ENCODE results near the gene NUP42. TPM values are rescaled to one million over a fixed set of nuclear protein-coding genes. Genes with fewer than 3 reads are reported as not detected.
"Not testable (repeated sequence)": the region's sequence is repeated elsewhere in the genome, so short reads cannot be mapped to it uniquely, and the experiment has no call there.

NUP42 gene
- total RNA-seq, 1 donor from 2014 or later: 36.9 TPM

DNA sequence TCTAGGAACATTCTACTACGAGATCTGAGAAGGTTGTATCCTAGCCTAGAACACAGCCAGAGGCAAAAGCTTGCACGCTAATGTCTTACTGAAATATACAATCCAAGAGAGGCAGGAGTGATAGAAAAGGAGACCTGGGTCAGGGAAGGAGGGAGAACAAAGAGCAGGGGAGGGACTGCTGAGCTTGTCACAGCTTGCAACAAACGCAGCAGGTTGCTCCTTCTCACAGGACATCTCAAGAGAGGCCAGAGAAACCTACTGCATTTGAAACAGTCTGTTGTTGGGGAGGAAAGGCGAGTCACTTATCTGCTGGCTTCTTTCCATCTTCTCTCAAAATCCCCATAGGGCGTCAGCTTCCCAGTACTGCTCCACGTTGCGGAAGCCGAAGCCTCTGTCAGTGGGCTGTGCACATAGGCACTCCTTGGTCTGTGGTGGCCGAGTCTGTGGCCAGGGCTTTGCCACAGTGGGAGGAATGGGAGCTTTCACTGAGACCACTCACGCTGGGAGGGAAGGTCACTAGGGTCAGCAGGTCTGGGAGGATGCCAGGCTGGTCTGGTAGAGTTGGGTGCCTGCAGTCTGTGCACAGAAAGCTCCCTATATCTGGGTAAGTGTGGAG is 39.0 kb downstream of the NUP42 start:
- no peak overlapping the region for H3K27ac Mint-ChIP-seq (ENCODE audit: unreplicated experiment)
- no peak overlapping the region for H3K27ac ChIP-seq (ENCODE audit: low read depth, low read length)
- peaks cover 2% of the 10 kb centered on the region for H3K27me3 ChIP-seq (ENCODE audit: insufficient read depth, low read length)
- no peak overlapping the region for H3K4me3 ChIP-seq (ENCODE audit: insufficient read depth, low read depth, low read length)
- no peaks in the 10 kb centered on the region for H4K20me1 ChIP-seq (ENCODE audit: insufficient read depth, low read length)
- no peaks in the 10 kb centered on the region for H3K27me3 Mint-ChIP-seq (ENCODE audit: low read depth, unreplicated experiment)
- H3K9ac ChIP-seq (ENCODE audit: low read length): no peak overlapping the region
- H3K36me3 Mint-ChIP-seq (ENCODE audit: low read depth, unreplicated experiment): no peaks in the 10 kb centered on the region
- H3K9me3 Mint-ChIP-seq (ENCODE audit: unreplicated experiment): no peaks in the 10 kb centered on the region
- no peaks in the 10 kb centered on the region for H3K79me2 ChIP-seq (ENCODE audit: insufficient read depth, low read length)
- DNase-seq (ENCODE audit: low read depth) (no peak), FAIRE-seq (no peak)
- no peaks in the 10 kb centered on the region for H3K4me1 ChIP-seq (ENCODE audit: insufficient read depth, low read length)
- TF ChIP-seq, protein P1, sequence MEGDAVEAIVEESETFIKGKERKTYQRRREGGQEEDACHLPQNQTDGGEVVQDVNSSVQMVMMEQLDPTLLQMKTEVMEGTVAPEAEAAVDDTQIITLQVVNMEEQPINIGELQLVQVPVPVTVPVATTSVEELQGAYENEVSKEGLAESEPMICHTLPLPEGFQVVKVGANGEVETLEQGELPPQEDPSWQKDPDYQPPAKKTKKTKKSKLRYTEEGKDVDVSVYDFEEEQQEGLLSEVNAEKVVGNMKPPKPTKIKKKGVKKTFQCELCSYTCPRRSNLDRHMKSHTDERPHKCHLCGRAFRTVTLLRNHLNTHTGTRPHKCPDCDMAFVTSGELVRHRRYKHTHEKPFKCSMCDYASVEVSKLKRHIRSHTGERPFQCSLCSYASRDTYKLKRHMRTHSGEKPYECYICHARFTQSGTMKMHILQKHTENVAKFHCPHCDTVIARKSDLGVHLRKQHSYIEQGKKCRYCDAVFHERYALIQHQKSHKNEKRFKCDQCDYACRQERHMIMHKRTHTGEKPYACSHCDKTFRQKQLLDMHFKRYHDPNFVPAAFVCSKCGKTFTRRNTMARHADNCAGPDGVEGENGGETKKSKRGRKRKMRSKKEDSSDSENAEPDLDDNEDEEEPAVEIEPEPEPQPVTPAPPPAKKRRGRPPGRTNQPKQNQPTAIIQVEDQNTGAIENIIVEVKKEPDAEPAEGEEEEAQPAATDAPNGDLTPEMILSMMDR (IDR thresholded peaks at IDR 0.05; ENCODE audit: insufficient read depth, low read depth, low read length): no peak
- TF ChIP-seq EZH2 (IDR thresholded peaks at IDR 0.05; ENCODE audit: insufficient read depth, low read length): no peak
- no peak overlapping the region for H3K4me3 Mint-ChIP-seq (ENCODE audit: unreplicated experiment)
- H2AFZ ChIP-seq (ENCODE audit: low read depth, low read length): no peak overlapping the region
- no peak overlapping the region for H3K4me2 ChIP-seq (ENCODE audit: low read length)
- no peaks in the 10 kb centered on the region for H3K9me3 ChIP-seq (ENCODE audit: insufficient read depth, low read depth, low read length)
- H3K36me3 ChIP-seq (ENCODE audit: insufficient read depth, low read length): no peaks in the 10 kb centered on the region
- H3K4me1 Mint-ChIP-seq (ENCODE audit: low read depth, unreplicated experiment): no peaks in the 10 kb centered on the region

DNA sequence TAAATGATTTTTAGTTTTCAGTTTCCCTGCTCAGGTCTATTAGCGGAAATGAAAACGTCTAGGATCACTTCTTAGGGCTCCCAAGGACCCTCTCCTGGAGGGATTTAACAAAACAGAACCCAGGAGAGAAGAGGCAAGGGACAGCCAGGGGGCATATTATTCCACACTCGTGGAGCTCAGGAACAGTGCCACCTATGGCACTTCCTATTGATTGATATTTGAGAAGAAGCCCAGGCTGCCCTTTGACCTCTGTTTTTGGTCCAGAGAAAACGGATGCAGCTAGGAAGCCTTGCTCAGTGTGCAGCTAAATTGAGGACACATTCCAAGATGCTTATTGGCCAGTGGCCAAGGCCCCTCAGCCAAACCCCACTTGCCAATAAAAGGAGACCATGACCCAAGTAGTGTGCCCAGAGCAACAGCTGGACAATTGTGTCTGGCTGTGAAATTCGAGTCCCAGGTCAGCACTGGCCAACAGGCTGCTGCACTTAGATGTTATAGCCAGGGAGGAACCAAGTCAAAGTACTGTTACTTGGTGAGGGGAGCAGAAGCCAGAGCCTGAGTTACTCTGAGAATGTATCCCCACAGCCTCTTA is 40.7 kb downstream of the NUP42 start:
- no peaks in the 10 kb centered on the region for H3K27me3 Mint-ChIP-seq (ENCODE audit: low read depth, unreplicated experiment)
- Histone ChIP-seq H3K4me3 (ENCODE audit: insufficient read depth, low read depth, low read length) (no peak overlapping the region), H3K9me3 (ENCODE audit: insufficient read depth, low read depth, low read length) (no peaks in the 10 kb centered on the region), H3K4me1 (ENCODE audit: insufficient read depth, low read length) (no peaks in the 10 kb centered on the region), H3K27me3 (ENCODE audit: insufficient read depth, low read length) (peaks cover 2% of the 10 kb centered on the region), H3K9ac (ENCODE audit: low read length) (no peak overlapping the region), H3K36me3 (ENCODE audit: insufficient read depth, low read length) (no peaks in the 10 kb centered on the region), H2AFZ (ENCODE audit: low read depth, low read length) (no peak overlapping the region), H4K20me1 (ENCODE audit: insufficient read depth, low read length) (no peaks in the 10 kb centered on the region), H3K27ac (ENCODE audit: low read depth, low read length) (no peak overlapping the region), H3K79me2 (ENCODE audit: insufficient read depth, low read length) (no peaks in the 10 kb centered on the region), H3K4me2 (ENCODE audit: low read length) (no peak overlapping the region)
- no peaks in the 10 kb centered on the region for H3K4me1 Mint-ChIP-seq (ENCODE audit: low read depth, unreplicated experiment)
- H3K36me3 Mint-ChIP-seq (ENCODE audit: low read depth, unreplicated experiment): no peaks in the 10 kb centered on the region
- FAIRE-seq (no peak), DNase-seq (ENCODE audit: low read depth) (no peak)
- H3K27ac Mint-ChIP-seq (ENCODE audit: unreplicated experiment): no peak overlapping the region
- no peak overlapping the region for H3K4me3 Mint-ChIP-seq (ENCODE audit: unreplicated experiment)
- no peaks in the 10 kb centered on the region for H3K9me3 Mint-ChIP-seq (ENCODE audit: unreplicated experiment)
- TF ChIP-seq, protein P1 (IDR thresholded peaks at IDR 0.05; ENCODE audit: insufficient read depth, low read depth, low read length): no peak
- no peak for TF ChIP-seq EZH2 (IDR thresholded peaks at IDR 0.05; ENCODE audit: insufficient read depth, low read length)

DNA sequence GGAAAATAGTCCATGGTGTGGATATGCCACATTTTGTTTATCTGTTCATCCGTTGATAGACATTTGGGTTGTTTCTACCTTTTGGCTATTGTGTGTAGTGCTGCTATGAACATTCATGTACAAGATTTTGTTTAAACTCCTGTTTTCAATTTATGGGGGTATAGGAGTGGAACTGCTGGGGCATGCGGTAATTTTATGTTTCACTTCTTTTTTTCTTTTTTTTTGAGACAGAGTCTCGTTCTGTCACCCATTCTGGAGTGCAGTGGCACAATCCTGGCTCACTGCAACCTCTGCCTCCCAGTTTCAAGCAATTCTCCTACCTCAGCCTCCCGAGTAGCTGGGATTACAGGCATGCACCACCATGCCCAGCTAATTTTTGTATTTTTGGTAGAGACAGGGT is 42.5 kb downstream of the NUP42 start:
- H3K9me3 Mint-ChIP-seq (ENCODE audit: unreplicated experiment); H3K9me3 ChIP-seq (ENCODE audit: insufficient read depth, low read depth, low read length); H3K27ac ChIP-seq (ENCODE audit: low read depth, low read length); H4K20me1 ChIP-seq (ENCODE audit: insufficient read depth, low read length); H3K79me2 ChIP-seq (ENCODE audit: insufficient read depth, low read length); H3K4me1 Mint-ChIP-seq (ENCODE audit: low read depth, unreplicated experiment); H3K36me3 Mint-ChIP-seq (ENCODE audit: low read depth, unreplicated experiment); H3K27ac Mint-ChIP-seq (ENCODE audit: unreplicated experiment); DNase-seq (ENCODE audit: low read depth); H3K4me1 ChIP-seq (ENCODE audit: insufficient read depth, low read length); H3K4me3 Mint-ChIP-seq (ENCODE audit: unreplicated experiment); H3K36me3 ChIP-seq (ENCODE audit: insufficient read depth, low read length); H3K9ac ChIP-seq (ENCODE audit: low read length); H2AFZ ChIP-seq (ENCODE audit: low read depth, low read length); H3K4me2 ChIP-seq (ENCODE audit: low read length); H3K4me3 ChIP-seq (ENCODE audit: insufficient read depth, low read depth, low read length); FAIRE-seq; H3K27me3 Mint-ChIP-seq (ENCODE audit: low read depth, unreplicated experiment); H3K27me3 ChIP-seq (ENCODE audit: insufficient read depth, low read length): not testable (repeated sequence)
